OCI-LY7 (cell line): ENCODE data around the gene EEF2K. TPM values are rescaled to one million over a fixed set of nuclear protein-coding genes. Genes with fewer than 3 reads are reported as not detected.

ENCODE experiments used
- BruUV-seq: library from RNA; stranded (reverse); fragments of 400-500 nt; replicated peaks from 2 replicates; lab custom pipeline; 2021; lab: Mats Ljungman, UMichigan
- CTCF ChIA-PET: fragments of 300-600 bp; sonication (Branson Sonifier 250); formaldehyde crosslinking; loops from one replicate; lab custom pipeline; 2022; ENCODE audit warnings: antibody characterized with exemption; ENCODE audit not compliant: unreplicated experiment; lab: Charles Lee
- POLR2A ChIA-PET: fragments of 300-600 bp; sonication (Branson Sonifier 250); formaldehyde crosslinking; loops from one replicate; lab custom pipeline; 2022; ENCODE audit warnings: antibody characterized with exemption; lab: Charles Lee
- DNase-seq: peaks from one replicate; pipeline ENCODE4 v3.0.0-alpha.2; 2015; ENCODE audit warnings: low spot score
- H2AFZ ChIP-seq: fragments of 200-600 bp; sonication (generic), shearing (Covaris generic); 2 replicates; pipeline ENCODE4 v1.6.1; 2014; ENCODE audit warnings: mild to moderate bottlenecking, antibody characterized with exemption, low read length, moderate library complexity
- H3K27ac ChIP-seq: fragments of 200-600 bp; sonication (generic); 2 replicates; pipeline ENCODE4 v1.5.1; 2014; ENCODE audit warnings: mixed run types, low read depth, mild to moderate bottlenecking, moderate library complexity, low read length, inconsistent platforms; ENCODE audit not compliant: poor library complexity, severe bottlenecking
- H3K36me3 ChIP-seq: fragments of 200-600 bp; sonication (generic); 2 replicates; pipeline ENCODE4 v1.6.1; 2014; ENCODE audit warnings: mild to moderate bottlenecking, antibody characterized with exemption, low read length, moderate library complexity, mixed read lengths; ENCODE audit not compliant: insufficient read depth
- H3K4me1 ChIP-seq: fragments of 200-600 bp; sonication (generic); 2 replicates; pipeline ENCODE4 v1.5.1; 2014; ENCODE audit warnings: mild to moderate bottlenecking, low read length; ENCODE audit not compliant: insufficient read depth, poor library complexity, severe bottlenecking
- H3K4me2 ChIP-seq: fragments of 200-600 bp; sonication (generic); 2 replicates; pipeline ENCODE4 v1.6.1; 2014; ENCODE audit warnings: mild to moderate bottlenecking, low read length
- H3K4me3 ChIP-seq: fragments of 200-600 bp; sonication (generic); 2 replicates; pipeline ENCODE4 v1.5.1; 2014; ENCODE audit warnings: mild to moderate bottlenecking, low read depth, low read length; ENCODE audit not compliant: poor library complexity, severe bottlenecking
- H3K79me2 ChIP-seq: fragments of 200-600 bp; sonication (generic); 2 replicates; pipeline ENCODE4 v1.6.1; 2016; ENCODE audit warnings: low read depth, mild to moderate bottlenecking, low read length, moderate library complexity, mixed read lengths; ENCODE audit not compliant: insufficient read depth
- H3K9me2 ChIP-seq: fragments of 200-600 bp; sonication (generic); 2 replicates; pipeline ENCODE4 v1.6.1; 2016; ENCODE audit warnings: mild to moderate bottlenecking, low read length, mixed read lengths; ENCODE audit not compliant: insufficient read depth
- H3K9me3 ChIP-seq: fragments of 200-600 bp; sonication (generic); 2 replicates; pipeline ENCODE4 v1.6.1; 2014; ENCODE audit warnings: mild to moderate bottlenecking, mixed run types, low read length, mixed read lengths
- H4K20me1 ChIP-seq: fragments of 200-600 bp; sonication (generic); 2 replicates; pipeline ENCODE4 v1.6.1; 2014; ENCODE audit warnings: mild to moderate bottlenecking, antibody characterized with exemption, low read length, moderate library complexity, mixed read lengths; ENCODE audit not compliant: insufficient read depth
- EZH2phosphoT487 ChIP-seq: fragments of 200-600 bp; sonication (generic); IDR thresholded peaks from 2 replicates; pipeline ENCODE4 v1.6.1; 2018; ENCODE audit warnings: low read depth, borderline replicate concordance, mild to moderate bottlenecking, mixed run types, antibody characterized with exemption, low read length, moderate library complexity, mixed read lengths
- intact Hi-C: fragments of 100-400 bp; cut with micrococcal nuclease; formaldehyde crosslinking; loops from one replicate; pipeline ENCODE4 v1.10.0; 2022; ENCODE audit not compliant: unreplicated experiment
- total RNA-seq, 2 experiments: library from RNA; depleted of rRNA in 1 of 2; stranded (reverse); fragments of >200 nt in 1 of 2; shearing (Covaris generic) in 1 of 2; gene quantifications; 2 replicates each; pipeline ENCODE4 v1.2.3, GENCODE V29; 2014 to 2022
- TF ChIP-seq, protein P1 (sequence below): fragments of 200-600 bp; sonication (generic); conservative IDR thresholded peaks from 2 replicates; pipeline ENCODE4 v1.5.1; 2014; ENCODE audit warnings: mild to moderate bottlenecking, antibody characterized with exemption, low read length, moderate library complexity, mixed read lengths

Gene EEF2K
- total RNA-seq, 2 experiments from 2014 or later, result 23.8 to 42.3 TPM

DNA sequence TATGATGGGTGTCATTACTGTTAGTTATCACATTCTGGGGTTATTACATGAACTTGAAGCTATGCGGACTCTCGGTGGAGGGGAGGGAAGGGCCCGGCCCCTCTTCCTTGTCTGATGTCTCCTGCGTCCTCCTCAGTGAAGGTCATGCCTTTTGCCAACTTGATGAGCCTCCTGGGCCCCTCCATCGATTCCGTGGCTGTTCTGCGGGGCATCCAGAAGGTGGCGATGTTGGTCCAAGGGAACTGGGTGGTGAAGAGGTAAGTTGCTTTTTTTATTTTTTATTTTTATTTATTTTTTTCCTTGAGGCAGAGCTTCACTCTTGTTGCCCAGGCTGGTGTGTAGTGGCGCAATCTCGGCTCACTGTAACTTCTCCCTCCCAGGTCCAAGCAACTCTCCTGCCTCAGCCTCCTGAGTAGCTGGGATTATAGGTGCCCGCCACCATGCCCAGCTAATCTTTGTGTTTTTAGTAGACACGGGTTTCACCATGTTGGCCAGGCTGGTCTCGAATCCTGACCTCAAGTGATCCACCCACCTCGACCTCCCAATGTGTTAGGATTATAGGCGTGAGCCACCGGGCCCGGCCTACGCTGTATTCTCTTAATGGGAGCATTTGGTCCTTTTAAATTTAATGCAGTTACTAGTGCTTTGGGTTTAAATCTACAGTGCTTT is 112.7 kb downstream of the EEF2K start:
- Histone ChIP-seq H3K79me2 (no peaks in the 10 kb centered on the region), H3K4me3 (no peak overlapping the region), H3K27ac (no peak overlapping the region), H3K4me2 (no peak overlapping the region), H3K9me3 (no peaks in the 10 kb centered on the region), H4K20me1 (0 out of 2 replicates have a peak, but pooled peaks cover 3% of the 10 kb centered on the region), H2AFZ (no peak overlapping the region), H3K4me1 (no peaks in the 10 kb centered on the region), H3K36me3 (peaks cover 93% of the 10 kb centered on the region), H3K9me2 (no peaks in the 10 kb centered on the region)
- no TSS peak for BruUV-seq
- intact Hi-C loops, result no loop called here
- DNase-seq, result peak; percentile 35
- TF ChIP-seq, protein P1, sequence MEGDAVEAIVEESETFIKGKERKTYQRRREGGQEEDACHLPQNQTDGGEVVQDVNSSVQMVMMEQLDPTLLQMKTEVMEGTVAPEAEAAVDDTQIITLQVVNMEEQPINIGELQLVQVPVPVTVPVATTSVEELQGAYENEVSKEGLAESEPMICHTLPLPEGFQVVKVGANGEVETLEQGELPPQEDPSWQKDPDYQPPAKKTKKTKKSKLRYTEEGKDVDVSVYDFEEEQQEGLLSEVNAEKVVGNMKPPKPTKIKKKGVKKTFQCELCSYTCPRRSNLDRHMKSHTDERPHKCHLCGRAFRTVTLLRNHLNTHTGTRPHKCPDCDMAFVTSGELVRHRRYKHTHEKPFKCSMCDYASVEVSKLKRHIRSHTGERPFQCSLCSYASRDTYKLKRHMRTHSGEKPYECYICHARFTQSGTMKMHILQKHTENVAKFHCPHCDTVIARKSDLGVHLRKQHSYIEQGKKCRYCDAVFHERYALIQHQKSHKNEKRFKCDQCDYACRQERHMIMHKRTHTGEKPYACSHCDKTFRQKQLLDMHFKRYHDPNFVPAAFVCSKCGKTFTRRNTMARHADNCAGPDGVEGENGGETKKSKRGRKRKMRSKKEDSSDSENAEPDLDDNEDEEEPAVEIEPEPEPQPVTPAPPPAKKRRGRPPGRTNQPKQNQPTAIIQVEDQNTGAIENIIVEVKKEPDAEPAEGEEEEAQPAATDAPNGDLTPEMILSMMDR, result peak; percentile 78
- no peak for TF ChIP-seq EZH2phosphoT487
- POLR2A ChIA-PET, result no interaction called here
- CTCF ChIA-PET, result no interaction called here

GRCh38 chr16:22320572-22321339 is 114.7 kb downstream of the EEF2K start:
- Histone ChIP-seq H3K27ac (no peak overlapping the region), H3K79me2 (no peaks in the 10 kb centered on the region), H3K9me2 (no peaks in the 10 kb centered on the region), H3K4me2 (no peak overlapping the region), H2AFZ (no peak overlapping the region), H3K9me3 (no peaks in the 10 kb centered on the region), H3K4me1 (no peaks in the 10 kb centered on the region), H4K20me1 (0 out of 2 replicates have a peak, but pooled peaks cover 3% of the 10 kb centered on the region), H3K4me3 (no peak overlapping the region), H3K36me3 (peaks cover 95% of the 10 kb centered on the region)
- no peak for TF ChIP-seq EZH2phosphoT487
- TF ChIP-seq, protein P1, result no peak
- no peak for DNase-seq
- ChIA-PET CTCF (no interaction called here), POLR2A (no interaction called here)
- no TSS peak for BruUV-seq
- intact Hi-C loops, result loop anchor here (5.0 kb wide), 1 partner anchor 1163 kb away; the partner anchor contains the start of gene LDAF1
